Glomerular visceral epithelial cell (primary cell): ENCODE data around the gene ABCC5.

ENCODE experiments used
- DNase-seq: peaks from one replicate; pipeline ENCODE4 v3.0.0-alpha.2; 2016; ENCODE audit errors: extremely low spot score

Gene ABCC5

DNA sequence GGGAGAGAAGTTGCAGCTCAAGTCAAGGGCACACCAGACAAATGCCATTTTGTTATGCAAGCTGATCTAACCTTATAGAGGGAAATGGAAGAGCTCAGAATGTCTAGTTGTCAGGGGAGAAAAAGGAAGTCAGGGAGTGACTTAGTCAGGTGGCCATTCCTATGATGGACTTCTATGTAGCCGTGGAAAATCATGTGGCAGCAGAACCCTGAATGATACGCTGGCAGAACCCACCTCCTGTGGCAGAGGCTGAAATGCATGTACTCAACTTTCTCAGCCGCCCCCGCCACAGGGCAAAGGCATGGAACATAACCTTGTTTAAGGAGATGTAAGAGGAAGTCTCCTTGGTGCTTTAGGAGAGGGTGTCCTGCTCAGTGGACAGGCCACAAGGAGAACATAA, 95.3 kb downstream of the ABCC5 start:
- no peak for DNase-seq

DNA sequence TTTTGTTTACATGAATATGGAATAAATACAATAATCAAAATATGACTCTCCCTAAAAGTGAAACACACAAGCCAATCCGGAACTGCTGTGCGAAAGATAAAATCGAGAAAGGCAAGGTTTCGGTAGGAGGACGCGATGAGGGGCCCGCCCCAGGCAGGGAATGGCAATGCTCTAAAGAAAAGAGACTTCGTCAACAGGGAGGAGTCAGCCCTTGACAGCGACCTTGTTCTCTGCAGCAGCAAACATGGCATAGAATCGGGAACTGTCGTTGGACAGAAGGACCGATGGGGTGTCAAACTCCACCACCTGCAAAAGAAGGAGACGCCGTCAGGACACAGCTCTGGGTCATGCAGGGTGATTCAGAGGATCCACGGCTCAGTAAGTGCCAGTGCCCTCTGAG, 96.6 kb downstream of the ABCC5 start:
- no peak for DNase-seq

DNA sequence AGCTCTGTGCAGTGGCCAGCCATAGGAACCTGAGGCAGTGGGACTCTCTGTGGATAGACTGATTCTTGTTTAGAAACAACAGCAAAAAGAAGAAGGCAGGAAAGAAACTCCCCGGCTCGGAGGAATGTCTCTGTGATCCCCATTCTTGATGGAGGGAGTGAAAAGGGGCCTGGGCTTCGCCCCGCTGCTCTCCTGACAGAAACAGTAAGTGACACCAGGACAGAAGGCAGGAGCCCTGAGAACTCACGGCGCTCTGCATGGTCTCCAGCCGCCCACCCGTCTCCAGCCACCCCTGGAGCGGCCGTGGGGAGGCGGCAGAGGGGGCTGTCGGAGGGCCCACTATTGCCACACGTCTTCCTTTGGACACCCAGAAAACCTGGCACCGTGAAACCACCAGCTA, 97.3 kb downstream of the ABCC5 start:
- no peak for DNase-seq

DNA sequence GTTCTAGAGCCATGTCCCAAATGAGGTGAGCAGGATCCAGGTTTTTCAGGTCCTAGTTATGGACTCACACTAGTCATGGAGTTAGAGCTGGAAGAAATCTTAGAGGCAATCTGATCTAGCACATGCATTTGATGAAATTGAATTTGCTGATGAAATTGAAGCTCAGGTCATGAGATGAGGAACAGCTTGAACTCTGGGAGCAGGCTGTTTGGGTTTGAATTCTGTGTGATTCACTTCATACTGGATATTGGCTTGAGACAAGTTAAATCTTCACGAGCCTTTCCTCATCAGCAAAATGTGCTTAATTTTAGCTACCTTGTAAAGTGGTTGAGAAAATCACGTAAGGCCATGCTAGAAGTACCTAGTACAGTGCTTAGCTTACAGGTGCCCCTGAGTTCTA, 99.5 kb downstream of the ABCC5 start:
- no peak for DNase-seq

DNA sequence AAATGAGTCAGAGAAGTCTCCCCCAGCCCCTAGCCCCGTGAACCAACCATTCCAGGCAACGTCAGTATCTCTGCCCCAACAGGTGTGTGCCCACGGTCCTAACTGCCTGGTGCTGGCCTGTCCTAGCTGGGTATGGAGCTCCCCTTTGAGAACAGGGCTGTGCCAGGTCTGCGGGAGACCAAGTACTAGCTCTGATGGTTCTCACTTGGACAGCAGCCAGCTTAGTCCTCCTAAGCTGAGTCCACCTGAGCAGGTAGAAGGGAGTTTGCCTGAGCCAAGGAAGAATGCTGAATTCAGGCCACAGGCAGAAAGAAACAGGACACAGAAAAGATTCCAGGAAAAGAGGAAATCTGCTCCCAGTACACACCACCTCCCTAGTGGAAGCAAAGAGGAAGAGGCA, 99.9 kb downstream of the ABCC5 start:
- DNase-seq = no peak

DNA sequence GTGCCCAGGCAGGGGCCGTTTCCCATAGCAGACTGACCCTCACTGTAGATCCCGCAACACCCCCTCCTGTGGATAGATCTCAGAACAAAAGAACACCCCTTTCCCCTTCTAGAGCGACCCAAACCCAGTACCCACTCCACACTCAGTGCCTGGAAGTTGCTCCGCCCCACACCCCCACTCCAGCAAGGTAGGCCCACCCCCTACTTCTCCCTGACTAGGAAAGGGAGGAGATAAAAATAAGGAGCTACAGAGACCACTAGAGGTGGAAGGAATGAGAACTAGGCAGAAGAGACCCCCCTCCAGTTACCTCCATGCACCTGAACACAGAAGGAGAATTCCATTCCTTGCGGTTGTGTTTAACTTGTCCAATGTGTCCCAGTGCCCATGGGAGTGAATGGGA, 102.8 kb downstream of the ABCC5 start:
- no peak for DNase-seq

DNA sequence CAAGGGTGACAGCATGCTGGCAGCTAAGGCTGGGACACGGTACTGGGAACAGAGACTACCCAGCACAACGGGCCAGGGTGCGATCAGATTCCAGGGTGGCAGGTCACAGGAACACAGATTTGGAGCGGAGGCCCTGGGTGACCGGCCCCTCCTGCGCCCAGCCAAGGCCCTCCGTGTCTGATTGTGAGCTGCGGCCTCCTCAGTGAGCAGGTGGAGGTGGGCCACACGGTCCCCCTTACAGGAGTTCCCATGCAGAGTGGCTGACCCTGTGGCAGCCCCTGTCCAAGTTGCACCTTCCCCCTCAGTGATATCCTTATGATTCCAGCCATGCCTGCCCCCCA, 104.1 kb downstream of the ABCC5 start:
- DNase-seq = no peak

DNA sequence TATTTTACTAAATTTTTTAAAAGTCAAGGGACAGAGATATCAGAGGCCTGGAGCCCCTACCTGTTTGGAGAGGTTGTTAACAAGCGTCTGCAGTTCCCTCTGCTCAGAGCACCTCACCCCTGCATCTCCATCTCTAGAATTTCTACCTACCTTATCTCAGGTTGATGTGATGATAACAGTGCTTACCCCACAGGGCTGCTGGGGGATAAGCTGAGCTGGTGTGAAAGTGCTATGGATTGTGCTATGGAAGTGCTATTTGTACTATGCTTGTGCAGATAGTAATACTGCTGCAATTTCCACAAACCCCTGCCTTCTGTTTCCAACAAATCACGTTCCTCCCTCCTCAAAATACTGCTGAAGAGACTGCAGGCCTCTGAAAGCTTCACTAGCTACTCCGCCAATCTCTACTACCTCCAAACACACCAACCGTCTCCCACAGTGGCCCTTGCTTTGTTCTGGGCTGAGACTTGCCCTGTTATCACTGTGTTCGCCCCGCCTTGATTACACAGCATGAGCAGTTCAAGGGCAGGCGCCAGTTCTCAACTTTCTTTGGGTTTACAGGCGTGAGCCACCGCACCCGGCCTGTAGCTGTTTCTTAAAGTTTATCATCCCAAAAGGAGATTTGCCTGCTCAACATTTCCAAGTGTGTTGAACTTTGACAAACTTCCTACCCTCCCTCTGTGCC, 104.6 kb downstream of the ABCC5 start:
- DNase-seq = no peak

DNA sequence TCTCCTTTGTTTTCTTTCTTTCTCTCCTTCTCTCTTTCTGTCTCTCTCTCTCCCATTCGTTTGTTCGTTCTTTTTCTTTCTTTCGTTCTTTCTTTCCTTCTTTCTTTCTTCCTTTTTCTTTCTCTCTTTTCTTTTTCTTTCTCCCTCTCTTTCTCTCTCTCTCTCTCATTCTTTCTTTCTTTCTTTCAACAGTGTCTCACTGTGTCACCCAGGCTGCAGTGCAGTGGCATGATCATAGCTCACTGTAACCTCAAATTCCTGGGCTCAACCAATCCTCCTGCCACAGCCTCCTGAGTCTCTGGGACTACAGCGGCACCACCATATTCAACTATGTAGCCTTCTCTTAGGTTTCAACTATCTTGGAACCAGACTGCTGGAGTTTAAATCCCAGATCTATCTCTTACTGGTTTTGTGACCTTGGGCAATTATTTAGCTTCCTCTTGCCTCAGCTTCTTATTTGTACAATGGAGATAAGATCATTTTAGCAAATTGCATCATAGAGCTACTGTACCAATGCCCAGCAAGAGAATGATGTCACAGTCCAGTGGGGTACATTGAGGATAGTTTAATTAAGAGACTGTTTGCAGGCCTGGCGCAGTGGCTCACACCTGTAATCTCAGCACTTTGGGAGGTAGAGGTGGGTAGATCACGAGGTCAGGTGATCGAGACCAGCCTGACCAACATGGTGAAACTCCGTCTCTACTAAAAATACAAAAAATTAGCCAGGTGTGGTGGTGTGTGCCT, 105.7 kb downstream of the ABCC5 start:
- no peak for DNase-seq

DNA sequence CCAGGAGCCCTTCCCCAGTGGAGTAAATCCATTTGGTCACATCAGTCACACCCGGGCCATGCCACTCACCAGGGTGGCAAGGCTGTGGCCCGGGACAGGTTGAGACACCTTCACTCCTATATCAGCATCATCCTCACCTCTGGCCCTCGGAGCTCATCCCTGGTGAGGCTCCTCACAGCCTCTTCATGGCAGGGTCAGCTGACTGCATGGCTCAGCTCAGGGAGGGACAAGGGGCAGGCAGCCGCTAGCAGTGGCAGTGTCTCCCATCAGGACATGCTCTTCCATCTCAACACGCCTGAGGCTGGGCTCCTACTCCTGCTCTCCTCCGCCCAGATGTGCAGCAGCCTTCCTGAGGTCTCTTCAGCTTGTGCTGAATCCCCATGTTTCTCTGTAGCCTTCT, 106.6 kb downstream of the ABCC5 start:
- no peak for DNase-seq

DNA sequence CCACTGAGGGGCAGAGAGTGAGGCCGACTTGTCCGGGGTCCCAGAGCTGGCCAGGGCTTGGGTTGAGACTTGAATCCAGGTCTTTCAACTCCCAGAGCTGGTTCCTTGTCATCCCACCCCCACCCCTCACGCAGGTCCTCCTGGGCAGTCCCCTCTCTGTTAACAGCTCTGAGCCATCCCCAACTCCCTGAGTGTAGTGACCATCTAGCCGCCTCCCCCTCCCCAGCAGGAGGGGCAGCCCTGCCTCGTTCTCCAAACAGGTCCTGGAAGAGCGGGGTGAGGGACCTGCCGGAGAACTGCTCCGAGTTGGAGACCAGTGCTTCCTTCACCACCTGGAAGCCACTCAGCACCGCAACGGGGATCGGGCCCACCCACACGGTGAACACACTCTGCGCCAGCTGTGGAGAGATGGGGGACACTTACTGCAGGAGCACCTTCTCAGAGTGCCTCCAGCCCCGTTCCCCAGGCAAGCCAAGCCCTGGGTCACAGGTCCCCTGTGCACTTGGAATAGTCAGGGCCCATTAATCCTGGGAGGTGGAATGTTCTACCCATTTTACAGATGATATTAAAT, 108.6 kb downstream of the ABCC5 start:
- DNase-seq = no peak

DNA sequence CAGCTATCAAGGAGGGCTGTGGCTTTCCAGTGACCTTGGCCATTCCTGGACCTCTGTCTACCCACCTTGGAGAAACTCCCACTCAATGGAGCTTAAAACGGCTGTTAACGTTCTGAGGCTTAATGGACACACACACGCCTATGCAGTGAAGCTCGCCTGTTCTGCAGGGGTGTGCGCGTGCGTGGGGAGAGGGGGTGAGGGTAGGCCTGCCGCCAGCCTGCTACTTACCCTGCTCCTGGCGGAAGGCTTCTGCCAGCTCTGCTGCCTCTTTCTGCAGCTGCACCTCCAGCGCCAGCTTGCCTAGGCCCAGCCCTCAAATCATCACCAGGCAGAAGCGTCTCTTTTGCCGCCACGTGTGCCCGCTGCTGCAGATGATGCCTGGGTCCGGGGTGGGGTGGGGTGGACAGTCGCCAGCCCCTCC, 109.8 kb downstream of the ABCC5 start:
- no peak for DNase-seq

DNA sequence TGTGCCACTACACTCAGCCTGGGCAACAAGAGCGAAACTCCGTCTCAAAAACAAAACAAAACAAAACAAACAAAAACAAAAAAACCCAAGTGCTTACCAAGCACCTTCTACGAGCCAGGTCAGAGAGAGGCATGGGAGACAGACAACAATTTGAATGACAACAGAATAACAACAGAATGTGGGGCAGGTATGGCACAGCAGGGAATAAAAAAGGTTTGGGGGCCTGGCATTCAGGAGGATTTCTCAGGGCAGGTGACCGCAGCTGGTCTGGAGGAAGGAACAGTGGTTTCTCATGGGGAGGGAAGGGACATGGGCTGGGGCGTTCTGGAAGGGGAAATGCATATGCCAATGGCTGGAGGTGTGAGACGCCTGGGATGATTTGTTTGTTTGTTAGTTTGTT, 110.5 kb downstream of the ABCC5 start:
- DNase-seq = no peak

DNA sequence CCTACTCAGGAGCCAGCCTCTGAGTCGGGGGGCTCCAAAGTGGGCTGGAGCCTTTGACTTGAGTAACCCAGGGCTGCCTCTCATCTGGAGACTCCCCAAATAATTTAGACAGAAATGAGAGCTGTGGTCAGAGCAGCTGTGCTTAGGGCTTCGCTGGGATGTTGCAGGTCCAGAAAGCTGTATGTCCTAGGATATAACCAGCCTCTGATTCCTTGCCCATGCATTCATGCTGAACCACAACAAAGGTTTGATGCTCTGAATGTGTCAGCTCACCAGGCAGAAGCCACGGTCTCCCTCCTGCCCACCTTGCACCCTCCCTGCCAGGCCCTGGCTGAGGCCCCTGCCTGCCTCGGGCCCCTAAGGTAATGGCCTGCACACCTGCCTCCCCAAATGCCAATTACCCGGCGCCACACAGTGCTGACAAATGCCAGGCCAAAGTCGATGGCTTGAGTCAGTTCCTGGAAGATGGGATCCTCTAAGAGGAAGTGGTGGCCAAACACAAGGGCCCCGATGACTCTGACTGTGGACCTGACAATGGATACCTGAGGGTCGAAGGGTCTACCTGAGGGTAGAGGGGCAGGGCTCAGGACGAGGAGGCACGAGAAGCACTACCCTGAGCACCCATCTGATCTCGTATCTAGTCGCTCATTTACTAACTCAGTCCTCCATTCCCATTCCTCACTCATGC, 111.3 kb downstream of the ABCC5 start:
- DNase-seq = no peak

DNA sequence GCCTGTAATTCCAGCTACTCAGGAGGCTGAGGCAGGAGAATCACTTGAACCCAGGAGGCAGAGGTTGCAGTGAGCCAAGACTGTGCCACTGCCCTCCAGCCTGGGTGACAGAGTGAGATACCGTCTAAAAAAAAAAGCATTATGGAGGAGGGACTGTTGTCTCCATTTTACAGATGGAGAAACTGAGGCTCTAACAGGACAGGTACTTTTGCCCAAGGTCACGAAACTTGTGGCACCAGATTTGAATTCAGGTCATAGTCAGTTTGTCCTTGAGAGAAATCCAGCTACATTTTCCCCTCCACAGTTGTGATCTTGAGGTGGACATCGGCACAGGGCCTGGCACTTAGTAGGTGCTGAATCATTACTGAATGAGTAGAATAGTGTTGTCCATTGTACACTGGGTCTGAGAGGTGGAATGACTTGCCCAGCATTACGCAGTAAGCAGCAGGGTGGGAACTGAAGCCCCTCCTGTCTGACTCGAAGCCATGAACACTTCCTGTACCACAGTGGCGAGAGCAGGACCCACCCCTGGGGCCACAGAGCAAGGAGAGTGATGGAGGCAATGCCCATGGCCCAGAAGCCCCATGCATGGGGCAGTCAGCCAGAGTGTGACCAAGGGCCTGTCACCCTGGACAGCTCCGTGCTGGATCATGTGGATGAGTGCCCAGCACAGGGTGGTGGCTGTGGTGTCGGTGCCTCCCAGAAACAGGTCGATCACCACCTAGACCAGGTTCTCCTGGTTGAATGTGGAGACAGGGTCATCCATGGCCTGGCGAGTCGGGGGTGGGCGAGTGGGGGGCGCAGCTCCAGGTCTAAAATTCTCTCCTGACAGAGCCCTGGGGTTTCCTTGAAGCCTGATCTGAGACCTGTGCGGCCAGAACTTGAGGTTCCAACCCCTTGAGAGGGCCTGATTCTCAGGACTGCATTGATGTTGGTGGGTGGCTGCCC, 112.6 kb downstream of the ABCC5 start:
- DNase-seq = no peak

DNA sequence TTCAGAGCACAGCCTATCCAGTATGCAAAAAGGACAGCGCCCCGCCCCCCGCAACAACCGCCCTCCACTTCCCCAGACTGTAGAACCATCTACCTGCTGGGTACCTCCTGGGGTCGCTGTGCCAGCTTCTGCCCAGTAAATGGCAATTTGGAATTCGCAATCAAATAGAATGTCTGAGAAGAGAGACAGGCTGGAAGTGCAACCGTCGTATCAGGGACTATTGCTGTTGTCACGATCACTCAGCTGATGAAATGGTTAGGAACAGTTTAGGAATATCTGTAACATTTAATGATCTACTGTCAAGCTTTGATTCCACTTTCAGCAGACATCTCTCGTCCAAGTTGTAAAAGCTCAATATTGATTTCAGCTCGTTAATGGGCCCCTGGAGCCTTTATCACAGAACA, 119.7 kb downstream of the ABCC5 start:
- DNase-seq = no peak

DNA sequence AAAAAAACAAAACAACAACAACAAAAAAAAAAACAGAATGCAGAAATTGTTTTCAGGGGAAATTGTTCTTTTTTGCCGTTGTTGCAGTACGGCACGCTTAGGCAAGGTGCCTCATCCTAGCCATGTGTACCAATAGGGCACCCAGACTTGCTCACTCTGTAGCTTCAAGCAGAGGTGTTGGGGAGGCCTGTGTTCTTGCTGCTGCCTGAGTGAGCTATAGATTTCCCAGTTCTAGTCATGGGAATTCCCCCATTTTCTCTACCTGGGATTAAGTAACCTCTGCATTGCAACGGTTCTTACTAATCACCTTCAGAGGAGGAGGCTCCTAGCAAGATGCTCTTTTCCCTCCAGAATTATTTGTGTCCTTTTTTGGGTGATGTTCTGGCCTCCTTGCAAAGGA, 120.1 kb downstream of the ABCC5 start:
- no peak for DNase-seq

DNA sequence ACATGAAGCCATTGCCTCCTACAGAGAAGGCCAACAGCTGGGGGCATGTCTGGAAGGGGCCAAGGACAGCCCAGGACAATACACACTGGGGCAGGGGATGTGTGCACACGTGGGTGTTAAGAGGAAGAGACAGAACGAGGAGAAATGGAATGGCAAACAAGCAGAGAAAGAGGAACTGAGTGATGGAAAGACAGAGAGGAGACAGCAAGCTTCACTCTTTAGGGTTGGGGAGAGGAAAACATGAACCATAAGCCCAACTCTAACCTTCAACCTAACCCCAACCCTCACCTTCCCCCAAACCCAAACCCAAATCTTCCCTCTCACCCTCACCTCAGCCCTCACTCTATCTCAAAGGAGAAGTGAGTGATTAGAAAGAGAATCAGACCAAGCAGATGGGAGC, 121.1 kb downstream of the ABCC5 start:
- no peak for DNase-seq

DNA sequence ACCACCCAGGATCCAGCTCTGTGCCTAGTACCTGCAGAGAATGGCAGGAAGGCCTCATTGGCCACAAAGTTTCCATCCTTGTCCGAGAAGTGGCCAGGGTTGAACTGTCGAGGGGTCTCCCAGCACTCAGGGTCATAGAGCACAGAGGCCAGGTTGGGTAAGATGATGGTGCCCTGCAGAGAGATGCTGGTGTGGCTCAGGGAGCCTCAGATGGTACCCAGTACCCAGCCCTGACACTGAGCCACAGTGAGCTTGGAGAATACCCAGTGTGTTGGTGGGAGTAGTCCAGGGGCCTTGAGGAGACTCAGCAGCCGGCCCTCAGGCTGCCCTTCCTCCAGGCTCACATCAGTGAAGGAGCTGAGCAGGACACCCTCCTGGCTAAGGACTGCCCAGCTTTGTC, 121.5 kb downstream of the ABCC5 start:
- DNase-seq = no peak

DNA sequence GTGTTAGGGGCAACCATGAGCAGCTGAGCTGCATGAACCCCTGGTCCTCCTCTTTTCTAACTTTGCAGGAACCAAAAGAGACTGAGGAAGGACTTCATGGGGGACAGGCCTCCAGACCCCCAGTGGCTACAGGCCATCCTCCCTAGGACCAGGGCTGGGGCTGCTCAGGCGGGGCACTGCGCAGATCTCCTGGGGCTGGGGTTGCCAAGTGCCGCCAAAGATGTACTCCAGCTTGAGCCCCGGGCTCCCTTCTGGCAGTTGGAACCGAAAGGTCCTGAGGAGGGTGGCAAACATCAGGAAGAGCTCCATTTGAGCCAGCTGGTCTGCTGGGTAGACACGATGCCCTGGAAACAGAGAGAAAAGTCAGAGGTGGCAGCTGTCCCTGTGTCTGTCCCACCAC, 121.9 kb downstream of the ABCC5 start:
- no peak for DNase-seq

DNA sequence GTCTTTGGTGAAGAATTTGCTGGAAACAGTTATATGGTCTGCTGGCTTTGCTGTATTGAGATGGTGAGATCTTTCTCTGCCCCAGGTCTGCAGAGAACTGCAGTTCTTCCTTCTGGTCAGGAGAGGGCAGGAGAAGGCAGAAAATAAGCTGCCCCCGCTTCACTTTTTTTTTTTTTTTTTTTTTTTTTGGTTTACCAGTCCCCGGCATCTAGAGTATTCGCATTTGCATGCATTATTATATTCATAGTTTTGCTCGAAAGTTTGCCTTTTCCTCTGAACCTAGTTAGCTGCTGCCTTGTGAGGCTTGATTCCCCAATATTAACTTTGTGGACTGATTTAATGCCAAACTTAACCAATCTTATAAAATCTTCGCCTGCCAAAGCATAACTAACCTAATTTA, 122.4 kb downstream of the ABCC5 start:
- DNase-seq = peak; percentile 58
